Mesodermal cell (in vitro differentiated cells): ENCODE results near the gene FAM81A.

Experiments
- H3K27ac ChIP-seq: 2 replicates; pipeline ENCODE4 v1.7.0; 2013; ENCODE audit warnings: mild to moderate bottlenecking, low read depth, low read length, moderate library complexity; ENCODE audit not compliant: severe bottlenecking
- H3K36me3 ChIP-seq: 2 replicates; pipeline ENCODE4 v1.7.1; 2013; ENCODE audit warnings: mild to moderate bottlenecking, low read length, moderate library complexity; ENCODE audit not compliant: control insufficient read depth, insufficient read depth
- H3K4me1 ChIP-seq: one replicate; pipeline ENCODE4 v1.7.1; 2013; ENCODE audit warnings: mild to moderate bottlenecking, low read length; ENCODE audit not compliant: insufficient read depth, control insufficient read depth, poor library complexity, severe bottlenecking
- H3K4me3 ChIP-seq: 2 replicates; pipeline ENCODE4 v1.7.0; 2013; ENCODE audit warnings: low read length, control low read depth, mild to moderate bottlenecking; ENCODE audit not compliant: insufficient read depth, poor library complexity, severe bottlenecking; ENCODE audit errors: extremely low read depth
- H3K9me3 ChIP-seq: 2 replicates; pipeline ENCODE4 v1.7.1; 2013; ENCODE audit warnings: mild to moderate bottlenecking, low read length, moderate library complexity; ENCODE audit not compliant: control insufficient read depth
- WGBS, 2 experiments: methylation state at CpG; one replicate each; pipeline ENCODE4 v1.1.5; 2013; ENCODE audit warnings: missing lambda C conversion rate in 2 of 2; ENCODE audit not compliant: insufficient coverage in 2 of 2; 5-methylcytosine and 5-hydroxymethylcytosine counted together

The FAM81A gene

GRCh38 chr15:59541750-59542149 lies 103.8 kb downstream of the FAM81A start:
- H3K27ac ChIP-seq = no peak overlapping the region
- no peaks in the 10 kb centered on the region for H3K36me3 ChIP-seq
- H3K9me3 ChIP-seq = no peaks in the 10 kb centered on the region
- 82 to 87% methylated on average over 6 to 8 of the region's 8 CpGs for WGBS, 2 experiments
- no peak overlapping the region for H3K4me3 ChIP-seq
- H3K4me1 ChIP-seq = no peaks in the 10 kb centered on the region

GRCh38 chr15:59543721-59544547 lies 105.9 kb downstream of the FAM81A start:
- Histone ChIP-seq H3K4me1 (no peaks in the 10 kb centered on the region), H3K9me3 (no peaks in the 10 kb centered on the region), H3K4me3 (no peak overlapping the region), H3K27ac (no peak overlapping the region), H3K36me3 (no peaks in the 10 kb centered on the region)
- WGBS, 2 experiments = 89 to 93% methylated on average over 7 to 9 of the region's 9 CpGs

- 66 to 69% methylated on average over 6 to 8 of the region's 8 CpGs for WGBS, 2 experiments
- Histone ChIP-seq H3K4me3 (no peak overlapping the region), H3K9me3 (no peaks in the 10 kb centered on the region), H3K36me3 (no peaks in the 10 kb centered on the region), H3K4me1 (no peaks in the 10 kb centered on the region), H3K27ac (no peak overlapping the region)
Measured at GRCh38 chr15:59545573-59545972, 107.6 kb downstream of the FAM81A start.

GRCh38 chr15:59548501-59549226 lies 110.7 kb downstream of the FAM81A start:
- no peaks in the 10 kb centered on the region for H3K9me3 ChIP-seq
- no peak overlapping the region for H3K4me3 ChIP-seq
- 68 to 76% methylated on average over 7 to 8 of the region's 9 CpGs for WGBS, 2 experiments
- H3K36me3 ChIP-seq = no peaks in the 10 kb centered on the region
- H3K27ac ChIP-seq = no peak overlapping the region
- H3K4me1 ChIP-seq = no peaks in the 10 kb centered on the region

GRCh38 chr15:59549301-59550185 lies 111.6 kb downstream of the FAM81A start:
- no peaks in the 10 kb centered on the region for H3K9me3 ChIP-seq
- no peak overlapping the region for H3K27ac ChIP-seq
- H3K36me3 ChIP-seq = no peaks in the 10 kb centered on the region
- WGBS, 2 experiments = 45 to 55% methylated on average over 5 to 8 of the region's 9 CpGs
- no peaks in the 10 kb centered on the region for H3K4me1 ChIP-seq
- H3K4me3 ChIP-seq = no peak overlapping the region

GRCh38 chr15:59550530-59550929 lies 112.5 kb downstream of the FAM81A start:
- no peaks in the 10 kb centered on the region for H3K9me3 ChIP-seq
- H3K27ac ChIP-seq = no peak overlapping the region
- H3K4me3 ChIP-seq = no peak overlapping the region
- H3K36me3 ChIP-seq = no peaks in the 10 kb centered on the region
- H3K4me1 ChIP-seq = no peaks in the 10 kb centered on the region
- WGBS, 2 experiments = 55% methylated on average over 1 of the region's 1 CpG

GRCh38 chr15:59550956-59551355 lies 113.0 kb downstream of the FAM81A start:
- Histone ChIP-seq H3K4me3 (no peak overlapping the region), H3K27ac (no peak overlapping the region), H3K4me1 (no peaks in the 10 kb centered on the region), H3K36me3 (no peaks in the 10 kb centered on the region), H3K9me3 (no peaks in the 10 kb centered on the region)
- 65 to 75% methylated on average over 2 of the region's 3 CpGs for WGBS, 2 experiments

- 92 to 98% methylated on average over 4 to 5 of the region's 12 CpGs for WGBS, 2 experiments
Measured at GRCh38 chr15:59553879-59554735, 116.1 kb downstream of the FAM81A start.

GRCh38 chr15:59555696-59556095 lies 117.7 kb downstream of the FAM81A start:
- H3K36me3 ChIP-seq = no peaks in the 10 kb centered on the region
- no peaks in the 10 kb centered on the region for H3K4me1 ChIP-seq
- no peaks in the 10 kb centered on the region for H3K9me3 ChIP-seq
- 68 to 89% methylated on average over 2 to 4 of the region's 4 CpGs for WGBS, 2 experiments
- H3K27ac ChIP-seq = no peak overlapping the region
- no peak overlapping the region for H3K4me3 ChIP-seq

More at GRCh38 chr15:59553879-59554735, 116.1 kb downstream of the FAM81A start:
- no peak overlapping the region for H3K27ac ChIP-seq
- no peaks in the 10 kb centered on the region for H3K9me3 ChIP-seq
- no peak overlapping the region for H3K4me3 ChIP-seq
- H3K36me3 ChIP-seq = no peaks in the 10 kb centered on the region
- no peaks in the 10 kb centered on the region for H3K4me1 ChIP-seq

GRCh38 chr15:59556380-59556779 lies 118.4 kb downstream of the FAM81A start:
- 82 to 100% methylated on average over 2 of the region's 2 CpGs for WGBS, 2 experiments
- Histone ChIP-seq H3K4me1 (no peaks in the 10 kb centered on the region), H3K36me3 (no peaks in the 10 kb centered on the region), H3K27ac (no peak overlapping the region), H3K4me3 (no peak overlapping the region), H3K9me3 (no peaks in the 10 kb centered on the region)
